Placental pericyte (primary cell): ENCODE results near the gene OLFM1. TPM values are rescaled to one million over a fixed set of nuclear protein-coding genes. Genes with fewer than 3 reads are reported as not detected.

Experiments
- total RNA-seq: library from RNA; depleted of rRNA; stranded (reverse); fragments of >200 nt; gene quantifications from 2 replicates; pipeline ENCODE4 v1.2.3, GENCODE V29; 2012

Gene OLFM1
- 0.14 and 0.44 TPM in 2 replicates for total RNA-seq

DNA sequence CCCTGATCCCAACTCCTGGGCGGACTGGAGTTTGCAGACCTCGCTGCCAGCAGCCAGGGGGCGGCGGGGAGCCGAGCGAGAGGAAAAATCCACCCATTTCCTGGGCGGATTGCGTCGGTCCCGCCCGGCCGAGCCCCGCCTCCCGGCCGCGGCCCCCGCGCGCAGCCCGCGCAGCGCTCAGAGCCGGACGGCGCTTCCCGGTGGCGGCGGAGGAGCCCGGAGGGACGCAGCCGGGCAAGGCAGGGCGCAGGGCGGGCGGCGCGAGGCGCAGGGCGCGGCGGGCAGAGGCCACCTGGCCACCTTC is at the start of gene OLFM1:
TSS of gene OLFM1 (plus strand) at position 180 of the 304 bp plus-strand sequence. CDS start 322 bp downstream, outside the sequence.

Other genes with a start within 250 kb of the OLFM1 start
- not detected in 2 replicates for gene FCN2, start 206.9 kb upstream of the OLFM1 start, total RNA-seq
- not detected in 2 replicates for gene FCN1, start 169.8 kb upstream of the OLFM1 start, total RNA-seq